Esophagus squamous epithelium (tissue), 5 donors: ENCODE data around the gene RSRC2. TPM values are rescaled to one million over a fixed set of nuclear protein-coding genes. Genes with fewer than 3 reads are reported as not detected.
"Not testable (repeated sequence)": the region's sequence is repeated elsewhere in the genome, so short reads cannot be mapped to it uniquely, and the experiment has no call there.

Experiments
- DNase-seq: peaks from one replicate; lab custom pipeline; 2025; lab: John Stamatoyannopoulos, UW
- H3K27ac ChIP-seq, 4 donors: fragments of 200-600 bp; sonication (generic); one replicate each; pipeline ENCODE4 v1.5.1; 2016 to 2019; ENCODE audit warnings: mild to moderate bottlenecking in 1 of 4
- H3K27me3 ChIP-seq, 4 donors: fragments of 200-600 bp; sonication (generic); 1 replicate in 3 of 4; 2 replicates in 1 of 4; pipeline versions ENCODE4 v1.5.1 to v1.6.0; 2017 to 2021; ENCODE audit warnings: antibody characterized with exemption in 1 of 4
- H3K36me3 ChIP-seq, 3 donors: fragments of 200-600 bp; sonication (generic); one replicate each; pipeline ENCODE4 v1.5.1; 2016 to 2019
- H3K4me1 ChIP-seq, 3 donors: fragments of 200-600 bp; sonication (generic); one replicate each; pipeline ENCODE4 v1.5.1; 2017 to 2019
- H3K4me3 ChIP-seq, 4 donors: fragments of 200-600 bp; sonication (generic); 1 replicate in 3 of 4; 2 replicates in 1 of 4; pipeline ENCODE4 v1.5.1; 2016 to 2019; ENCODE audit warnings: mild to moderate bottlenecking in 2 of 4, moderate library complexity in 1 of 4
- H3K9me3 ChIP-seq, 3 donors: fragments of 200-600 bp; sonication (generic); one replicate each; pipeline ENCODE4 v1.5.1; 2016 to 2019
- CTCF ChIP-seq, 6 experiments: fragments of 450-650 bp in 4 of 6; fragments of 200-600 bp in 2 of 6; sonication (generic) in 2 of 6; IDR thresholded peaks; one replicate each; pipeline ENCODE4 v1.5.1; 2016 to 2019; ENCODE audit warnings: antibody characterized with exemption in 6 of 6, mild to moderate bottlenecking in 4 of 6, moderate library complexity in 4 of 6
- POLR2A ChIP-seq, 4 donors: fragments of 450-650 bp; IDR thresholded peaks; one replicate each; pipeline ENCODE4 v1.6.1; 2017; ENCODE audit warnings: antibody characterized with exemption in 4 of 4, mild to moderate bottlenecking in 4 of 4, moderate library complexity in 3 of 4
- WGBS, 2 donors: methylation state at CpG; one replicate each; pipeline ENCODE4 v1.1.5; 2018; 5-methylcytosine and 5-hydroxymethylcytosine counted together
- intact Hi-C: fragments of 100-400 bp; cut with DNase I; formaldehyde crosslinking; loops from one replicate; pipeline ENCODE4 v1.15.0; 2022
- total RNA-seq, 4 donors: library from RNA; depleted of rRNA; stranded (reverse); fragments of >200 nt; gene quantifications; one replicate each; pipeline ENCODE4 v1.1.0, GENCODE V29; 2016
- donor health status: DM: yes; HTN: yes; CAD: no.

Gene RSRC2
- total RNA-seq, 4 donors from 2014 or later = 40.9 to 78.6 (median 63.8) TPM

DNA sequence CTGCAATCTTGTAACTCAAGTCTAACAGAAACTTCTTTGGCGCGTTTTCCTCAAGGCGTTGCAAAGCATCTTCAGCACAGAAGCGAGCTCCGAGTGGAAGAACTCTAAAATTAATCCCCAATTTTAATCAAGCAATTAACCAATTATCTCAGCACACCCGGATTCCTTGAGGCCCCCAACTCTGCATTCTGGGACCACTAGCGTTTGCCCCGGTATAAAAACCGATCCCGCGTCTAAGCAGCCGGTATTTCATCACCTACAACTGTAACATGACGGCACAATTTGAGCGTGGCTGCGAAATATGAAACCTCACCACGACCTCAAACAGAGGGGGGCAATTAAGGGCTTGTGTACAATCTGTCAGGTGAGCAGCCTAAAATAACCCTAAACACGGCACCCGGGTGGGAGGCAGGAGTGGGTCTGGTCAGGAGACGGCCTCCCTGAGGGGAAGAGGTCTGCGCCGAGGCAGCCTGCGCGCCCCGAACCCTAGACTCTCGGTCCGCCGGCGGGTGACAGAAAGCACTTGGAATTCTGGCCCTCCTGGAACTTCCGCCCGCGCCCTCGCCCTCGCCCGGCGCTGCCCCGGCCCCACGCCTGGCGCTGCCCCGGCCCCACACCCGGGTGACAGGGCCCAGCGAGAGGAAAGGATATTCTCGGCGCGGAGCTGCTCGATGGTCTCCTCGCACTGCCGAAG lies 26.6 kb downstream of the RSRC2 start:
- 0% methylated on average over 19 to 30 of the region's 47 CpGs for WGBS, 2 donors
- Histone ChIP-seq H3K9me3 (no peaks in the 10 kb centered on the region), H3K27ac (peak overlapping the region; percentile 98 to 99 (median 98)), H3K4me1 (peaks cover 18 to 44% (median 21%) of the 10 kb centered on the region in 3 donors), H3K27me3 (no peaks in the 10 kb centered on the region), H3K36me3 (peaks cover 0 to 55% (median 18%) of the 10 kb centered on the region in 3 donors), H3K4me3 (peak overlapping the region; percentile 70 to 97 (median 84))
- TF ChIP-seq POLR2A (IDR thresholded peaks at IDR 0.05) (no peak), CTCF (IDR thresholded peaks at IDR 0.05) (no peak)
- no peak for DNase-seq
- intact Hi-C loops = no loop called here

GRCh38 chr12:122495258-122495657 lies 31.5 kb downstream of the RSRC2 start:
- no peak for DNase-seq
- no peak overlapping the region for H3K4me3 ChIP-seq
- no peak overlapping the region for H3K27ac ChIP-seq
- no peaks in the 10 kb centered on the region for H3K27me3 ChIP-seq
- intact Hi-C loops = no loop called here
- peaks cover 0 to 75% (median 20%) of the 10 kb centered on the region in 3 donors for H3K36me3 ChIP-seq
- H3K4me1 ChIP-seq = peaks cover 12 to 35% (median 16%) of the 10 kb centered on the region in 3 donors
- 86 to 92% methylated on average over 7 of the region's 7 CpGs for WGBS, 2 donors
- no peak for TF ChIP-seq POLR2A (IDR thresholded peaks at IDR 0.05)
- no peak for TF ChIP-seq CTCF (IDR thresholded peaks at IDR 0.05)
- H3K9me3 ChIP-seq = no peaks in the 10 kb centered on the region

- H3K27ac ChIP-seq, H3K9me3 ChIP-seq, H3K27me3 ChIP-seq, DNase-seq, H3K4me3 ChIP-seq, intact Hi-C loops: not testable (repeated sequence)
- 73 to 76% methylated on average over 6 of the region's 6 CpGs for WGBS, 2 donors
- H3K36me3 ChIP-seq = peaks cover 0 to 95% (median 29%) of the 10 kb centered on the region in 3 donors
- peaks cover 0 to 19% (median 11%) of the 10 kb centered on the region in 3 donors for H3K4me1 ChIP-seq
These were observed 33.5 kb downstream of the RSRC2 start for GRCh38 chr12:122493222-122493621.

GRCh38 chr12:122491991-122492390 lies 34.7 kb downstream of the RSRC2 start:
- DNase-seq = no peak
- peaks cover 4 to 100% (median 37%) of the 10 kb centered on the region in 3 donors for H3K36me3 ChIP-seq
- intact Hi-C loops = no loop called here
- peaks cover 0 to 6% (median 0%) of the 10 kb centered on the region in 3 donors for H3K4me1 ChIP-seq
- WGBS, 2 donors = 93 to 100% methylated on average over 2 of the region's 2 CpGs
- no peak overlapping the region for H3K27ac ChIP-seq
- no peak overlapping the region for H3K4me3 ChIP-seq
- H3K27me3 ChIP-seq = no peaks in the 10 kb centered on the region
- no peaks in the 10 kb centered on the region for H3K9me3 ChIP-seq
- TF ChIP-seq CTCF (IDR thresholded peaks at IDR 0.05) (no peak), POLR2A (IDR thresholded peaks at IDR 0.05) (no peak)

DNA sequence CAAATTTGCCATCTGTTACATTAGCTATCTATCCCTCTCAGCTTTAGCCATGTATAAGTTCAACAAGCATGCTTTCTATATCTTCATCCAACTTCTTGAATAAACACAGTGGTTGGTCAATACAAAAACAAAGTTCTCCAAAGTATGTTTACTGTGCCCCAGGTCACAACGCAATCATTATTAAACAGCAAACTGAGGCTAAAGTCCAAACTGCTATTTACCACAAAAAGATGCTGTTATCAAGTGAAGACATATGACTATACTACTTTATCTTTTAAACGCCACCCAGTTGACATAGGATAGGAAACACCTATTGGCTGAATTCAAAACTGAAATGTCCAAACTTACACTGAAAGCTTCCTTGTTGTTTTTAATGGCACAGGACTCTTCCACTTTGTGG lies 37.7 kb downstream of the RSRC2 start:
- H3K36me3 ChIP-seq = peaks cover 4 to 100% (median 45%) of the 10 kb centered on the region in 3 donors
- 85 to 94% methylated on average over 2 of the region's 2 CpGs for WGBS, 2 donors

GRCh38 chr12:122487807-122488206 lies 38.9 kb downstream of the RSRC2 start:
- peaks cover 4 to 100% (median 41%) of the 10 kb centered on the region in 3 donors for H3K36me3 ChIP-seq
- 93 to 94% methylated on average over 3 of the region's 3 CpGs for WGBS, 2 donors

More for the DNA sequence above, 37.7 kb downstream of the RSRC2 start:
- H3K9me3 ChIP-seq = no peaks in the 10 kb centered on the region
- H3K27me3 ChIP-seq = no peaks in the 10 kb centered on the region
- DNase-seq = no peak
- intact Hi-C loops = no loop called here
- no peak overlapping the region for H3K27ac ChIP-seq
- no peaks in the 10 kb centered on the region for H3K4me1 ChIP-seq
- H3K4me3 ChIP-seq = no peak overlapping the region
- TF ChIP-seq CTCF (IDR thresholded peaks at IDR 0.05) (no peak), POLR2A (IDR thresholded peaks at IDR 0.05) (no peak)

More at GRCh38 chr12:122487807-122488206, 38.9 kb downstream of the RSRC2 start:
- H3K27ac ChIP-seq, H3K9me3 ChIP-seq, H3K4me1 ChIP-seq, H3K4me3 ChIP-seq, DNase-seq, H3K27me3 ChIP-seq, intact Hi-C loops: not testable (repeated sequence)
